ENCODE data around the gene MFN2.

The MFN2 gene

GRCh38 chr1:12011998-12012397 lies 31.8 kb downstream of the MFN2 start:
- ATAC-seq (ENCODE audit: low read depth): no peak
- H3K27me3 ChIP-seq (ENCODE audit: insufficient read depth, poor library complexity, severe bottlenecking): no peaks in the 10 kb centered on the region
- no peak for TF ChIP-seq CTCF (IDR thresholded peaks at IDR 0.05; ENCODE audit: poor library complexity, severe bottlenecking)
- DNase-seq (ENCODE audit: low spot score): no peak
- H3K9me3 ChIP-seq (ENCODE audit: severe bottlenecking): no peaks in the 10 kb centered on the region
- H3K36me3 ChIP-seq (ENCODE audit: low read depth): peaks cover 52% of the 10 kb centered on the region
- no peak overlapping the region for H3K4me3 ChIP-seq (ENCODE audit: severe bottlenecking)
- H3K27ac ChIP-seq (ENCODE audit: poor library complexity, severe bottlenecking): no peak overlapping the region
- H3K4me1 ChIP-seq (ENCODE audit: insufficient read depth, poor library complexity, severe bottlenecking): peaks cover 10% of the 10 kb centered on the region

GRCh38 chr1:12012560-12013316 lies 32.5 kb downstream of the MFN2 start:
- H3K4me3 ChIP-seq (ENCODE audit: severe bottlenecking): no peak overlapping the region
- no peak for DNase-seq (ENCODE audit: low spot score)
- H3K27me3 ChIP-seq (ENCODE audit: insufficient read depth, poor library complexity, severe bottlenecking): no peaks in the 10 kb centered on the region
- peaks cover 44% of the 10 kb centered on the region for H3K36me3 ChIP-seq (ENCODE audit: low read depth)
- no peak for ATAC-seq (ENCODE audit: low read depth)
- no peak overlapping the region for H3K27ac ChIP-seq (ENCODE audit: poor library complexity, severe bottlenecking)
- H3K4me1 ChIP-seq (ENCODE audit: insufficient read depth, poor library complexity, severe bottlenecking): peaks cover 10% of the 10 kb centered on the region
- no peak for TF ChIP-seq CTCF (IDR thresholded peaks at IDR 0.05; ENCODE audit: poor library complexity, severe bottlenecking)
- H3K9me3 ChIP-seq (ENCODE audit: severe bottlenecking): no peaks in the 10 kb centered on the region

GRCh38 chr1:12014141-12014991 lies 34.1 kb downstream of the MFN2 start:
- Histone ChIP-seq H3K9me3 (ENCODE audit: severe bottlenecking) (no peaks in the 10 kb centered on the region), H3K27ac (ENCODE audit: poor library complexity, severe bottlenecking) (peak overlapping the region; percentile 72), H3K4me3 (ENCODE audit: severe bottlenecking) (no peak overlapping the region), H3K4me1 (ENCODE audit: insufficient read depth, poor library complexity, severe bottlenecking) (peaks cover 10% of the 10 kb centered on the region), H3K36me3 (ENCODE audit: low read depth) (peaks cover 36% of the 10 kb centered on the region), H3K27me3 (ENCODE audit: insufficient read depth, poor library complexity, severe bottlenecking) (no peaks in the 10 kb centered on the region)
- no peak for DNase-seq (ENCODE audit: low spot score)
- ATAC-seq (ENCODE audit: low read depth): no peak
- peak; percentile 35 for TF ChIP-seq CTCF (IDR thresholded peaks at IDR 0.05; ENCODE audit: poor library complexity, severe bottlenecking)

GRCh38 chr1:12015001-12015491 lies 34.8 kb downstream of the MFN2 start:
- peak overlapping the region; percentile 72 for H3K27ac ChIP-seq (ENCODE audit: poor library complexity, severe bottlenecking)

More at GRCh38 chr1:12015001-12015491, 34.8 kb downstream of the MFN2 start:
- no peaks in the 10 kb centered on the region for H3K9me3 ChIP-seq (ENCODE audit: severe bottlenecking)
- peaks cover 30% of the 10 kb centered on the region for H3K36me3 ChIP-seq (ENCODE audit: low read depth)
- ATAC-seq (ENCODE audit: low read depth) (no peak), DNase-seq (ENCODE audit: low spot score) (no peak)
- H3K4me1 ChIP-seq (ENCODE audit: insufficient read depth, poor library complexity, severe bottlenecking): peaks cover 10% of the 10 kb centered on the region
- H3K4me3 ChIP-seq (ENCODE audit: severe bottlenecking): no peak overlapping the region
- no peak for TF ChIP-seq CTCF (IDR thresholded peaks at IDR 0.05; ENCODE audit: poor library complexity, severe bottlenecking)
- no peaks in the 10 kb centered on the region for H3K27me3 ChIP-seq (ENCODE audit: insufficient read depth, poor library complexity, severe bottlenecking)

Measured in RWPE2 (cell line).